Vagina (tissue), 2 donors: ENCODE results near the gene FGF14. TPM values are rescaled to one million over a fixed set of nuclear protein-coding genes. Genes with fewer than 3 reads are reported as not detected.
A peak's percentile ranks its signal among the peaks of the same experiment; 100 is the strongest.

Source experiments
- DNase-seq, 2 donors: peaks; one replicate each; pipeline ENCODE4 v3.0.0-alpha.2; 2017; ENCODE audit errors: extremely low spot score in 2 of 2
- H3K27ac ChIP-seq: fragments of 200-600 bp; sonication (generic); one replicate; pipeline ENCODE4 v1.5.1; 2019
- H3K27me3 ChIP-seq: fragments of 200-600 bp; sonication (generic); one replicate; pipeline ENCODE4 v1.5.1; 2019
- H3K36me3 ChIP-seq, 2 donors: fragments of 200-600 bp; sonication (generic); one replicate each; pipeline ENCODE4 v1.5.1; 2017 to 2019
- H3K4me1 ChIP-seq: fragments of 200-600 bp; sonication (generic); one replicate; pipeline ENCODE4 v1.5.1; 2019
- H3K4me3 ChIP-seq, 2 donors: fragments of 200-600 bp; sonication (generic); 1 replicate in 1 of 2; 2 replicates in 1 of 2; pipeline ENCODE4 v1.5.1; 2016 to 2019
- H3K9me3 ChIP-seq: fragments of 200-600 bp; sonication (generic); one replicate; pipeline ENCODE4 v1.5.1; 2019
- POLR2A ChIP-seq, 2 donors: fragments of 450-650 bp; IDR thresholded peaks; one replicate each; pipeline ENCODE4 v1.6.1; 2017; ENCODE audit warnings: antibody characterized with exemption in 2 of 2, mild to moderate bottlenecking in 2 of 2, moderate library complexity in 2 of 2
- POLR2AphosphoS5 ChIP-seq, 2 donors: sonication (generic); formaldehyde crosslinking; IDR thresholded peaks; one replicate each; pipeline ENCODE4 v1.9.0; 2017; ENCODE audit warnings: antibody characterized with exemption in 2 of 2, mild to moderate bottlenecking in 2 of 2, low read depth in 1 of 2; ENCODE audit not compliant: insufficient read depth in 1 of 2
- intact Hi-C: fragments of 100-400 bp; cut with DNase I; formaldehyde crosslinking; loops from one replicate; pipeline ENCODE4 v1.15.1; 2023
- total RNA-seq: library from RNA; depleted of rRNA; stranded (reverse); fragments of >200 nt; gene quantifications from one replicate; pipeline ENCODE4 v1.2.3, GENCODE V29; 2016
- TF ChIP-seq, protein P1 (sequence below), 3 experiments: fragments of 450-650 bp in 2 of 3; fragments of 200-600 bp in 1 of 3; sonication (generic) in 1 of 3; IDR thresholded peaks; one replicate each; pipeline ENCODE4 v1.5.1; 2017 to 2019; ENCODE audit warnings: antibody characterized with exemption in 3 of 3, mild to moderate bottlenecking in 2 of 3, moderate library complexity in 2 of 3

FGF14 gene
- total RNA-seq, 1 donor from 2014 or later, result 3.4 TPM

DNA sequence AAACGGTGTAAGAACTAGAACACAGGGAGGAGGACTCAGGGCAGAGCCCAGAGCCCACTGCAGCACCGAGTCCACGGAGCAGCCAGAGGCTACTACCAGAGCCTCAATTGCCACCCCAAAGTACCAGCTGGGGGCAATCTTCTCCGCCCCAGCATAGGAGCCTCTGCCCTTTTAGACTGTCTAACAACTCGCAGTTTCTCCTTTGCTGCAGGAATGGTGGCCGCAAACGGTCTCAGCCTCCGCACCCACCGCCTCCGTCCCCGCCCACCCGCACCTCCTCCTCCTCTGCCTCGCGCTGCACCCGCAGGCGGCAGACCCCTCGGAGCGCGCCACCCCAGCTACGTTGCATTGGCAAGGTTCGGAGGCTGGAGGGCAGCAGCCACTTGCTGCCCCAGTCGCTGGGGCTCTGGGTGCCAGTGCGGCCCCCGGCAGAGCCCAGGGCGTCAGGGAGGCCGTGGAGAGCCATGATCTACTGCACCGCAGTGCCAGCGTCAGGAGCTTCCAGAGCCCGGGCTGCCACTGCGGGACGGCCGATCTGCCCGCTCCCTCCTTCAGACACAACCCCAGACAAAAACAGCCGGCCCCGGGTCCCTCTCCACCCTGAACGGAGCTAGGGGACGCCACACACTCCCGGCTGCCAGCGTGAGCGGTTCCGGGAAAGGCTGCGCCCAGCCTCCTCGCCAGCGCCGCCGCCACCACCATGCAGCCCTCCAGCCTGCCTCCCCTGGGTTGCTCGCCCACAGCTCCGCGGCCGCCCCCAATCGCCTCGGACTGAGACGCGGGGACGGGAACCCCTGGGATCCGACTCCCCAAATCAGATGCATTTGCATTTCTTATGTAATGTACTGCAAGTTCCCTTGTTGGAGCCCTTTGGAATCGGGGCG, 1.8 kb downstream of the FGF14 start:
- peak overlapping the region; percentile 56 to 64 for H3K4me3 ChIP-seq
- no peaks in the 10 kb centered on the region for H3K9me3 ChIP-seq
- DNase-seq, result no peak
- no peak for TF ChIP-seq POLR2AphosphoS5 (IDR thresholded peaks at IDR 0.05; ENCODE audit: insufficient read depth in 1 of 2, low read depth in 1 of 2)
- TF ChIP-seq, protein P1, sequence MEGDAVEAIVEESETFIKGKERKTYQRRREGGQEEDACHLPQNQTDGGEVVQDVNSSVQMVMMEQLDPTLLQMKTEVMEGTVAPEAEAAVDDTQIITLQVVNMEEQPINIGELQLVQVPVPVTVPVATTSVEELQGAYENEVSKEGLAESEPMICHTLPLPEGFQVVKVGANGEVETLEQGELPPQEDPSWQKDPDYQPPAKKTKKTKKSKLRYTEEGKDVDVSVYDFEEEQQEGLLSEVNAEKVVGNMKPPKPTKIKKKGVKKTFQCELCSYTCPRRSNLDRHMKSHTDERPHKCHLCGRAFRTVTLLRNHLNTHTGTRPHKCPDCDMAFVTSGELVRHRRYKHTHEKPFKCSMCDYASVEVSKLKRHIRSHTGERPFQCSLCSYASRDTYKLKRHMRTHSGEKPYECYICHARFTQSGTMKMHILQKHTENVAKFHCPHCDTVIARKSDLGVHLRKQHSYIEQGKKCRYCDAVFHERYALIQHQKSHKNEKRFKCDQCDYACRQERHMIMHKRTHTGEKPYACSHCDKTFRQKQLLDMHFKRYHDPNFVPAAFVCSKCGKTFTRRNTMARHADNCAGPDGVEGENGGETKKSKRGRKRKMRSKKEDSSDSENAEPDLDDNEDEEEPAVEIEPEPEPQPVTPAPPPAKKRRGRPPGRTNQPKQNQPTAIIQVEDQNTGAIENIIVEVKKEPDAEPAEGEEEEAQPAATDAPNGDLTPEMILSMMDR (IDR thresholded peaks at IDR 0.05), result no peak
- TF ChIP-seq POLR2A (IDR thresholded peaks at IDR 0.05), result no peak
- H3K27ac ChIP-seq, result no peak overlapping the region
- intact Hi-C loops, result no loop called here
- H3K27me3 ChIP-seq, result no peaks in the 10 kb centered on the region
- H3K4me1 ChIP-seq, result peaks cover 22% of the 10 kb centered on the region
- H3K36me3 ChIP-seq, result no peaks in the 10 kb centered on the region

DNA sequence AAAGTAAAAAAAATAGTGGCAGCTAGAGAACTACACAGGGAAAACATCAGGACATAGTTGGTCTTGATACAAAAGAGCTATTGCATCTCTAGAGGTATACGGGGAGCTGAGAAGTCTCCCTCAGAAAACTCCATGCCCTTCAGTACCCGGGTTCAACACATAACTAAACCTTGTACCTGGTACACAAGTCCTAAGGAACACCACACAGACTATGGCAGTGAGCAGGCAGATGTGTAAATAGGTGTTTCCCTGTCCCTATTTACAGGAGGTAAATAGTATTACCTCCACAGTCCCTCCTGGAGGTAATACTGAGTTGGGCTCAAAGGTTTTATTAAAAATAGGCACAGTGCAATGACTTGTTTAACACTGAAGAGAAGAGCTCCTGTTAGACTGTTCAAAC, 5.9 kb downstream of the FGF14 start:
- Histone ChIP-seq H3K36me3 (no peaks in the 10 kb centered on the region), H3K4me1 (peaks cover 27% of the 10 kb centered on the region), H3K27me3 (no peaks in the 10 kb centered on the region), H3K9me3 (no peaks in the 10 kb centered on the region), H3K27ac (no peak overlapping the region), H3K4me3 (no peak overlapping the region)
- intact Hi-C loops, result no loop called here
- TF ChIP-seq, protein P1 (IDR thresholded peaks at IDR 0.05), result no peak
- TF ChIP-seq POLR2AphosphoS5 (IDR thresholded peaks at IDR 0.05; ENCODE audit: insufficient read depth in 1 of 2, low read depth in 1 of 2) (no peak), POLR2A (IDR thresholded peaks at IDR 0.05) (no peak)
- no peak for DNase-seq

DNA sequence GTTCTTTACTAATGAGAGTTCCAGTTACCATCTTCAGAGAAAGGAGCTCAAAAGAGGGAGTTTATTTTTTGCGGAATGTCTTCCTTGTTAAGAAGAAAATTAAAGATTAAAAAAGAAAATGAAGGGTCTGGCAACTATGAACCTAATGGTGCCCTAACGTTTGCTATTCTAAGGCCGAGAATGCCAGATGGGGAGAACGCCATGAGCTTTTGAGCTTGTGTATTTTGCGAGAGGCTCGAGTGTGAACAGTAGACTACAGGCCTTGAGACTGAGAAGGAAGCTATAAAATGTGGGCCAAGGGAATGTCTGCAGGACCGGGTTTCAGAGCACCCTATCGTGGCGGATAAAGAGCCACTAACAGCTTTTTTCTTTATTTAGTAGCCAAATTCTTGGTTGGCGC, 6.7 kb downstream of the FGF14 start:
- peak overlapping the region; percentile 75 for H3K27ac ChIP-seq
- intact Hi-C loops, result no loop called here

DNA sequence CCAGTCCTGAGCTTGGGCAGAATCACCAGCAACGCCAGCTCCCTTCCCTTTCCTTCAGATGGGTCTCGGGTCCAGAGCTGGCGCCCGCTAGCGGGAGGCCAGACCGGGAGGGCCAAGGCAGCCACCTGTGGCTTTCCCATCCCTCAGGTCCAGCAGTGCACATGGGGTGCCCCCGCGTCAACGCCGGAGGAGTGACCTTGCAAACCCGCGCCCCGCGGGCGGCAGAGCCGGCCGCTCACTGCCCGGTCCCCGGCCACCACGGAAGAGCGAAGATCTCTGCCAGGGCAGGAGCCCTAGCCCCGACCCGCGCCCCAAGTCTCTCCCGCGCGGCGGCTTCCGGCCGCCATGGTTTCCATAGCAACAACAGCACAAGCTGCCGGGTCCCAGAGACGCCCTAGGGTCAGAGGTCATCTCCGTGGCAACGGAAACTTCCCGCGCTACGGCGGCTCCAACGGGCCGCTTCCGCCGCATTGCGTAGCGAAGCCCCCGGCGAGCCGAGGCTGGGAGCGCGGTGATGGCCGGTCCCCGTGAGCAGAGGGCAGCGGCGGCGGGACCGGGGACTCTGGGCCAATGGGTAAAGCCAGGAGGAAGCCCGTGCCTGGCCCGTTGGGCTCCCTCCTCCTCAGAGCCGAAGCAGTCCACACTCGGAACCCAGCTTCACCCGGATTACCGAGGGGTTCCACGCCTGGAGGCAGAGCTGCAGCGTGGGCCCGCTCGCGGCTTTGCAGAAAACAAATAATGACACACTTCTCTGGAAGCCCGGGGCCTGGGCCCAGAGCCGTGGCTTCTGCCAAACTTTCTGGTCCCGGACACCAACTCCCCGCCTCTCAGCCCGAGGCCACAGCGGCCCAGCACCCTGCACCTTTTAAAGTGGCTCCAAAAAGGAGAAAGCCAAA, 7.4 kb downstream of the FGF14 start:
- H3K9me3 ChIP-seq, result no peaks in the 10 kb centered on the region
- intact Hi-C loops, result no loop called here

More for the DNA sequence above, 6.7 kb downstream of the FGF14 start:
- DNase-seq, result no peak
- Histone ChIP-seq H3K4me1 (peaks cover 19% of the 10 kb centered on the region), H3K9me3 (no peaks in the 10 kb centered on the region), H3K27me3 (no peaks in the 10 kb centered on the region), H3K4me3 (peak overlapping the region; percentile 64 to 68), H3K36me3 (no peaks in the 10 kb centered on the region)
- TF ChIP-seq POLR2AphosphoS5 (IDR thresholded peaks at IDR 0.05; ENCODE audit: insufficient read depth in 1 of 2, low read depth in 1 of 2) (no peak), POLR2A (IDR thresholded peaks at IDR 0.05) (no peak)
- TF ChIP-seq, protein P1 (IDR thresholded peaks at IDR 0.05), result no peak

More for the DNA sequence above, 7.4 kb downstream of the FGF14 start:
- peak in 1 of 2 donors; percentile 93 for DNase-seq
- Histone ChIP-seq H3K27ac (peak overlapping the region; percentile 75), H3K4me1 (peaks cover 12% of the 10 kb centered on the region), H3K4me3 (peak overlapping the region; percentile 64 to 68), H3K36me3 (no peaks in the 10 kb centered on the region), H3K27me3 (no peaks in the 10 kb centered on the region)
- peak; percentile 81 to 84 for TF ChIP-seq POLR2AphosphoS5 (IDR thresholded peaks at IDR 0.05; ENCODE audit: insufficient read depth in 1 of 2, low read depth in 1 of 2)
- TF ChIP-seq POLR2A (IDR thresholded peaks at IDR 0.05), result peak in 1 of 2 donors; percentile 13
- TF ChIP-seq, protein P1 (IDR thresholded peaks at IDR 0.05), result no peak
